ENCODE data around the gene DAG1.
"Not testable (repeated sequence)": the region's sequence is repeated elsewhere in the genome, so short reads cannot be mapped to it uniquely, and the experiment has no call there.

- TF ChIP-seq PPARA (CRISPR knock-in tag; IDR thresholded peaks at IDR 0.05; ENCODE audit: borderline replicate concordance); ZFP3 (CRISPR knock-in tag; IDR thresholded peaks at IDR 0.05); CSRNP3 (CRISPR knock-in tag; IDR thresholded peaks at IDR 0.05); ESRRG (CRISPR knock-in tag; IDR thresholded peaks at IDR 0.05); GLIS3 (CRISPR knock-in tag; IDR thresholded peaks at IDR 0.05); RARB (CRISPR knock-in tag; IDR thresholded peaks at IDR 0.05); PATZ1 (CRISPR knock-in tag; IDR thresholded peaks at IDR 0.05; ENCODE audit: borderline replicate concordance); CREB5 (CRISPR knock-in tag; IDR thresholded peaks at IDR 0.05; ENCODE audit: low read depth); ZFP30 (CRISPR knock-in tag; IDR thresholded peaks at IDR 0.05); ARNTL (CRISPR knock-in tag; IDR thresholded peaks at IDR 0.05; ENCODE audit: borderline replicate concordance, low read depth); ZNF8 (CRISPR knock-in tag; IDR thresholded peaks at IDR 0.05); ZNF565 (CRISPR knock-in tag; conservative IDR thresholded peaks at IDR 0.05; ENCODE audit: low read depth): not testable (repeated sequence)
Measured at GRCh38 chr3:49496845-49497244, 26.8 kb downstream of the DAG1 start.
